Measurements from ENCODE around the gene SLC17A4. TPM values are rescaled to one million over a fixed set of nuclear protein-coding genes. Genes with fewer than 3 reads are reported as not detected.
"Not testable (repeated sequence)": the region's sequence is repeated elsewhere in the genome, so short reads cannot be mapped to it uniquely, and the experiment has no call there.

SLC17A4 gene
- total RNA-seq, 2 experiments from 2014 or later: not detected

DNA sequence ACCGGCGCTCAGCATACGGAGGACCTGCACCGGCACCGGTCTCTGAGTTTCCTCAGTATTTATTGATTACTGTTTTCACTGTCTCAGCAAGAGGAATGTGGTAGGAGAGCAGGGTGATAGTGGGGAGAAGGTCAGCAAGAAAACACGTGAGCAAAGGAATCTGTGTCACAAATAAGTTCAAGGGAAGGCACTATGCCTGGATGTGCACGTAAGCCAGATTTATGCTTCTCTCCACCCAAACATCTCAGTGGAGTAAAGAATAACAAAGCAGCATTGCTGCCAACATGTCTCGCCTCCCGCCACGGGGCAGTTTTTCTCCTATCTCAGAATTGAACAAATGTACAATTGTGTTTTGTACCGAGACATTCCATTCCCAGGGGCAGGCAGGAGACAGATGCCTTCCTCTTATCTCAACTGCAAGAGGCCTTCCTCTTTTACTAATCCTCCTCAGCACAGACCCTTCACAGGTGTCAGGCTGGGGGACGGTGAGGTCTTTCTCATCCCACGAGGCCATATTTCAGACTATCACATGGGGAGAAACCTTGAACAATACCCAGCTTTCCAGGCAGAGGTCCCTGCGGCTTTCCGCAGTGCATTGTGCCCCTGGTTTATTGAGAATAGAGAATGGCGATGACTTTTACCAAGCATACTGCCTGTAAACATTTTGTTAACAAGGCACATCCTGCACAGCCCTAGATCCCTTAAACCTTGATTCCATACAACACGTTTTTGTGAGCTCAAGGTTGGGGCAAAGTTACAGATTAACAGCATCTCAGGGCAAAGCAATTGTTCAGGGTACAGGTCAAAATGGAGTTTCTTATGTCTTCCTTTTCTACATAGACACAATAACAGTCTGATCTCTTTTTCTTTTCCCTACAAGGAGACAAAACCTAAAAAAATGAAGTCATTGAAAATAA is 5.7 kb upstream of the SLC17A4 start:
- CTCF ChIA-PET: interaction anchor here (0.6 kb wide), 1 partner anchor 192 kb away, joined by 3 read pairs; no protein-coding TSS in a partner anchor
- POLR2A ChIA-PET: not testable (repeated sequence)

DNA sequence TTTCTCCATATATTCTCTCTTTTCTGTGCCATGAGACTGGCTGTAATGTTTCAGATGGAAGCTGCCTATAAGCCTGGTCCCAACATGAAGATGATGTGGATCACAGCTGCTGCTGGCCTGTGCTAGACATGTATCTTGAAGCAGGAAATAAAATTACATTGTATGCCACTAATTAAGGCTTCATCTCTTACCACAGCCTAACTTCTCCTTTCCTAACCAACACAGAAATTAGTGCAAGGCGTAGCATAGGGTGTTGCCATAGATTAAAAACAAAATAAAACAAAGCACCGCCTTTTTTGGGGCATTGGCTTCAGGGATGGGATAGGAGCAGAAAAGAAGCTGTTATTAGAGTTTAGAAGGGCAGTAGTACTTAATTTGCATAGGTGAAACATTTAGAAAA is 4.7 kb upstream of the SLC17A4 start:
- CTCF ChIA-PET: interaction anchor here (0.6 kb wide), 2 partner anchors 193 to 543 kb away, joined by 3 to 4 read pairs; no protein-coding TSS in a partner anchor
- POLR2A ChIA-PET: no interaction called here

- POLR2A ChIA-PET: no interaction called here
- CTCF ChIA-PET: no interaction called here
Observed at GRCh38 chr6:25750906-25751305, 3.6 kb upstream of the SLC17A4 start.

DNA sequence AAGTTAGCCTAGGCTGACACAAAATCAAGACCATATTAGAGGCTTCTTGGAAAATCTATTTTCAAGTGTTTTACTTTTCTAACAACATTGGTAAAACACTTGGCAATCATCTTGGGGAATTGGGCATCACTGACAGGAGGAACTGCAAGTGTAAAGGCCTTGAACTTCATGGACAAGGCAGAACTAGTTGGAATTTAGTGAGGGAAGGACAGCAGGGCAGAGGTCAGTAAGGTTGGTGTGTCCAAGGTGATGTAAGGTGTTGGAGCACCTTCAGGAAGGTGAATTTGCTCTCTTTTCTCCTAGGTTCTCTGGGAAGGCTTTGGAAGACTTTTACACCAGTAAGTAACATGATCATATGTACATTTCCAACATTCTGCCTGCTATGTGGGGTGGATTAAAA is 1.5 kb upstream of the SLC17A4 start:
- POLR2A ChIA-PET: no interaction called here
- CTCF ChIA-PET: interaction anchor here (1.0 kb wide), 1 partner anchor 35 kb away, joined by 3 read pairs; no protein-coding TSS in a partner anchor

DNA sequence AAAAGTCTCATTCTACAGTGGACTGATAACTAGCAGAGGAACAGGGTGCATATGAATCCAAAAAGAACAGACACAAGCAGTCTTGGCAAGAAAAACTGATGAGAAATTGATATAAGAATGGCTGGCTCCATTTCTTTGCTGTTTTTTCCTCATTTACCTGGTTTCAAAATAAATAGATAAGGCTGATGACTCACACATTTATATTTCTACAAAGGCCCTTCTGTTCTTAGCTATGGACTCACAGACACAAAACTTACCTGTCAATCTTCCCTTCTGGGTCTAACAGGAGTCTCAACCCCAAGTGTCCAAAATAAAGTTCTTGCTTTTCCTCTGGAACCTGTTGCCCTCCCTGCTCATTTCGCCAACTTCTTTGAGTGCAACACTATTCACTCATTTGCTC is 941 bp downstream of the SLC17A4 start:
- POLR2A ChIA-PET: no interaction called here
- CTCF ChIA-PET: no interaction called here

DNA sequence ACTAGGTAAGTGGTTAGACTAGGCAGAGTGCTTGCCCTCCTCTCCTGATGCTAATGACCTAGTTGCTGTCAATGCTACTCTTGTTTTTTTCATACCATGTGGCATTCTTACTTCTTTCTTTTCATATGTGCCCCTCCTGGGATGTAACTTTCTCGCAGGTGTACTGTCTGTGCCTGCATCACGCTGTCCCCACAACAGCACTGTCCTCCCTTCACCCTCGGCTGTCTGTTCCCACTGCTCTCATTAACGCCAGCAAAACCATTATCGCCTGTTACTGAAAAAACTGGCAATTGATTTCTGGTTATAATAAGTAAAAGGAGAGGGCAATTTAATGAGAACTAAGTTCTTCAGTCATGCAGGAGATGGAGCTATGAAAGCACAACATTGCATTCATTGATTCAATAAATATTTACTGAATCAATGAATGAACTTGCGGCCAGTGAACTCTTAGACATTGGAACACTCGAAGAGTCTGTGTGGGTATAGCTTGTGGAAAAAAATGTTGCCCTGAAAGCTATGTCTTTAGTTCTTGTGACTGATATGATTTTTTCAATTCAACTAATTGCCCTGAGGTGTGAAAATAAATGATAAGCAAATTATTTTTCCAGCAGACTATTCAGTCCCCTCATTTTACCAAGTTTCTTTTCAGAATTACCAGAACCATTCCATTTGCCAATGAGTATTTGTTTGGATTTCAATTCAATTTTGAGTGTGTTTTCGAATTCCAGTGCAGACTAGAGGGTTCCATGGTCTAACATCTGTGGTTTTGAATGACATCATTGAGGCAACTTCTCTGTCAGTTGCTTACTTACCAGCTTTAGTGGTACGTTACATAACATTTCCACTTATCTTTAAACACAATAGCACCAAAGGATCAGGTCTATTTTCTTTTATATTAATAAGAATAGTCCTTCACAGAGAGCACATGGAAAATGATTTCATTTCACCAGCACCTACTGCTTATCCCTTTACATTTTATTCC is 2.1 kb downstream of the SLC17A4 start:
- ChIA-PET CTCF (no interaction called here), POLR2A (no interaction called here)

GRCh38 chr6:25757936-25758642 is 3.5 kb downstream of the SLC17A4 start:
- CTCF ChIA-PET: no interaction called here
- POLR2A ChIA-PET: no interaction called here

GRCh38 chr6:25764611-25765010 is 10.1 kb downstream of the SLC17A4 start:
- ChIA-PET POLR2A (no interaction called here), CTCF (no interaction called here)

DNA sequence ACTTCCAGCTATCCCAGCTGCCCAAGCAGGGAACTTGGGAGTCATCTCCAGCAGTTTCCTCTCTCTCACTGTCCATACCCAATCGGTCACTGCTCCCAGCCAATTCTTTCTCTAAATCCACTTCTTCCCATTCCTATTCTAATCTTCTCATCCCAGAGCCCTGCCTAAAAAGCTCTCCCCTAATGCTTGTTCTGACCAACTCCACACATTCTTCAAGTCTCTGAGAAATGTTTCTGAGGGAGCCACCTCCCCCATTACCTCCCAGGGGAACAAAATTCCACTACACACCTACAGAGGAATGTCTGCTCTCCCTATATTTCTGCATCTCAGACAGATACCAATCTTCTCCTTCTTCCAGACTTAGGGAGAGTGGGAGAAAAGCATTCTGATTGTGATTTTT is 14.0 kb downstream of the SLC17A4 start:
- CTCF ChIA-PET: no interaction called here
- POLR2A ChIA-PET: no interaction called here

GRCh38 chr6:25769983-25770382 is 15.4 kb downstream of the SLC17A4 start:
- ChIA-PET CTCF (no interaction called here), POLR2A (no interaction called here)

DNA sequence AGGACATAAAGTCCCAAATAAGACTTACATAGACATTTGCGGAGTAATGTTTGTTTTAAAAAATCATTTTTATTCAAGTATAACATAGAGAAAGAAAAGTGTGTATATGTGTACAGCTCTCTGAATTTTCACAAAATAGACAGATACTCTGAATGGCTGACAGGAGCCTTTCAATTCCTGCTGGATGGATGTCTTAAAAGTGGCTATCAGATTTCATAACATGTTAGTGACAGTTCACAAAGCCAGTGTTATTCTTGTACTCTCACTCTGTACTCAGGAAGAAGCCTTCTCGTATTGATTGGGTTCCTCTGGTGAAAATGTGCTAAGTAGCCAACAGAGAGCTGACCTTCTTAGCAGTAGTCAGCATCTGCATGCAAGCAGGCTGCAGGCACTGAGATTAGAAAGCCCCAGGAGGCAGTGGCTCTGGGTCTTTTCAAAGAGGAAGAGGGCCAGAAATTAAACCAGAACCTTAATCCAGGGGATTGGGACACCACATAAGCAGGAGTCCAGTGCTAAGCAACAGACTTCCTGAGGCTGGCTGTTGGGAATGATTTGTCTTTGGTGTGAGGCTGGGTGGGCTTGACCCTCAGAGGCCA is 19.7 kb downstream of the SLC17A4 start:
- CTCF ChIA-PET: no interaction called here

DNA sequence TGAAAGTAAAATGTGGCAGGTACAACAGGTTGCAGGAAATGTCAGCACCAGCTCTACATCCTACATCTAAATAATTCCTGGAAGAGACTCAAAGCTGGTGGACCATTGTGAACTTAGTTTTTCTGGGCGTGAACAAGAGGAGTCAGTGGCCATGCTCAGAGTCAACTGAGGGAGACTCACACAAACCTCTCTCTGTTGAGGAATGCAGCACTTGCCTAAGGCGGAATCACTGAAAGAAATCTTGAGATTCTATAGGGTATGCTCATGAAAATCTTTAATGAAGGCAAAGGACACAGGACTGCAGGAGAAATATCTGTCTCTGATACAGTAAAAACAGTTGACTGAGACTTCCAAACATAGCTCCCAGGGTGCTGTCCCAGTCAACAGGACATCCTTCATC is 22.5 kb downstream of the SLC17A4 start:
- POLR2A ChIA-PET: no interaction called here
- CTCF ChIA-PET: no interaction called here

More for the DNA sequence above, 19.7 kb downstream of the SLC17A4 start:
- POLR2A ChIA-PET: no interaction called here

- POLR2A ChIA-PET: no interaction called here
- CTCF ChIA-PET: no interaction called here
Observed at GRCh38 chr6:25777856-25778649, 23.5 kb downstream of the SLC17A4 start.

- ChIA-PET CTCF (no interaction called here), POLR2A (no interaction called here)
Observed at GRCh38 chr6:25781134-25781533, 26.6 kb downstream of the SLC17A4 start.

DNA sequence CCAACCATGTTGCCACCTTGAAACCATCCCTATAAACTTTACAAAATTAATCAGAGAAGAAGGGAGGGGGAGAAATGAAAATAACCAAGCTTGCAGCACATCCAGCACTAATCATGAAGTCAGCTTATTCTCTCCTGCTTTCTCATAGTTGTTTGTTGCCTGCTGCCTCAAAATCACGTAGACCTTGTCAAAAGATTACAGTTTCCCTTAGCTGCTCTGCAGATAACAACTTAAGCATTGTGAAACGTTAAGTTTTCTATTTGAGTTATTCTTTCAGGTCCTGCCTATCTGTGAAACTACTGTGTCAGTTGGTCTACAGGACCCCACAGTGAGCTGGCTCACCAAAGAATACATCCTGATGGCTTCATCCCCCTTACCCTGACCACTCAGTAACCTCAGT is 32.9 kb downstream of the SLC17A4 start:
- ChIA-PET POLR2A (no interaction called here), CTCF (interaction anchor here (1.0 to 1.5 kb wide), 2 partner anchors 112 to 215 kb away, joined by 5 read pairs; no protein-coding TSS in a partner anchor)

GRCh38 chr6:25788305-25788922 is 33.9 kb downstream of the SLC17A4 start:
- CTCF ChIA-PET: interaction anchor here (0.6 to 1.5 kb wide), 9 partner anchors 15 to 281 kb away, joined by 3 to 5 read pairs (median 3); a partner anchor contains a TSS
- POLR2A ChIA-PET: no interaction called here

DNA sequence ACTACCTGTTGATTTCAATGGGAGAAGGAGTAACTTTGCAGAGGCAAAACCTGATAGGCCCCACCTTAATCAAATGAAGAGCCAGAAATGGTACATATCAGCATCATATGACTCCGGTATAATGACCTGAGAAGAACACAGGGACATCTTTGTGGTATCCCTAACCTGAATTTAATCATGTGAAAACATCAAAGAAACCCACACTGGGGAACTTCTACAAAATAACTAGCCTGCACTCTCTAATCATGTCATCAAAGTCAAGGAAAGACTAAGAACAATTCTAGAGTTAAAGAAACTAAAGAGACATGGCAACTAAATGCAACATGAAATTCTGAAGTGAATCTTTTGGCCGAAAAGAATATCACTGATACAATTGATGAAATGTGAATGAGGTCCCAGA is 34.9 kb downstream of the SLC17A4 start:
- ChIA-PET CTCF (interaction anchor here (1.0 to 1.5 kb wide), 3 partner anchors 70 to 144 kb away, joined by 3 to 4 read pairs (median 3); no protein-coding TSS in a partner anchor), POLR2A (no interaction called here)

GRCh38 chr6:25792016-25792415 is 37.5 kb downstream of the SLC17A4 start:
- POLR2A ChIA-PET: no interaction called here
- CTCF ChIA-PET: no interaction called here

Data from activated CD8-positive, alpha-beta memory T cell treated with anti-CD3 and anti-CD28 coated beads for 36 hours (primary cell).